ENCODE measurements around the gene LDHAL6A.

The LDHAL6A gene

GRCh38 chr11:18490319-18490718, 34.7 kb downstream of the LDHAL6A start:
- in situ Hi-C loops (cut with MboI; ENCODE audit: low sequenced_read_pairs) = no loop called here

- in situ Hi-C loops (cut with MboI; ENCODE audit: low sequenced_read_pairs) = no loop called here
These were observed 35.3 kb downstream of the LDHAL6A start for GRCh38 chr11:18490736-18491485.

- in situ Hi-C loops (cut with MboI; ENCODE audit: low sequenced_read_pairs) = no loop called here
These were observed 36.3 kb downstream of the LDHAL6A start for GRCh38 chr11:18491924-18492323.

- in situ Hi-C loops (cut with MboI; ENCODE audit: low sequenced_read_pairs) = no loop called here
These were observed 37.2 kb downstream of the LDHAL6A start for GRCh38 chr11:18492888-18493287.

- in situ Hi-C loops (cut with MboI; ENCODE audit: low sequenced_read_pairs) = no loop called here
These were observed 37.7 kb downstream of the LDHAL6A start for GRCh38 chr11:18493310-18493709.

- in situ Hi-C loops (cut with MboI; ENCODE audit: low sequenced_read_pairs) = no loop called here
These were observed 39.6 kb downstream of the LDHAL6A start for GRCh38 chr11:18495271-18495670.

GRCh38 chr11:18495703-18496102, 40.0 kb downstream of the LDHAL6A start:
- in situ Hi-C loops (cut with MboI; ENCODE audit: low sequenced_read_pairs) = no loop called here

- in situ Hi-C loops (cut with MboI; ENCODE audit: low sequenced_read_pairs) = no loop called here
These were observed 42.4 kb downstream of the LDHAL6A start for GRCh38 chr11:18498039-18498438.

- in situ Hi-C loops (cut with MboI; ENCODE audit: low sequenced_read_pairs) = no loop called here
These were observed 46.0 kb downstream of the LDHAL6A start for GRCh38 chr11:18501629-18502028.

- in situ Hi-C loops (cut with MboI; ENCODE audit: low sequenced_read_pairs) = no loop called here
These were observed 46.7 kb downstream of the LDHAL6A start for GRCh38 chr11:18502352-18502751.

- in situ Hi-C loops (cut with MboI; ENCODE audit: low sequenced_read_pairs) = no loop called here
These were observed 65.5 kb downstream of the LDHAL6A start for GRCh38 chr11:18521122-18521521.

GRCh38 chr11:18522388-18522787, 66.7 kb downstream of the LDHAL6A start:
- in situ Hi-C loops (cut with MboI; ENCODE audit: low sequenced_read_pairs) = no loop called here

GRCh38 chr11:18523084-18523483, 67.4 kb downstream of the LDHAL6A start:
- in situ Hi-C loops (cut with MboI; ENCODE audit: low sequenced_read_pairs) = no loop called here

- in situ Hi-C loops (cut with MboI; ENCODE audit: low sequenced_read_pairs) = no loop called here
These were observed 68.6 kb downstream of the LDHAL6A start for GRCh38 chr11:18524248-18524647.

- in situ Hi-C loops (cut with MboI; ENCODE audit: low sequenced_read_pairs) = no loop called here
These were observed 70.5 kb downstream of the LDHAL6A start for GRCh38 chr11:18526130-18526520.

GRCh38 chr11:18526521-18527296, 71.1 kb downstream of the LDHAL6A start, which contains the start of gene TSG101:
Gene TSG101 (minus strand): TSS chr11:18526942. CDS start chr11:18526816, 126 bp downstream.
- in situ Hi-C loops (cut with MboI; ENCODE audit: low sequenced_read_pairs) = no loop called here

- in situ Hi-C loops (cut with MboI; ENCODE audit: low sequenced_read_pairs) = no loop called here
These were observed 71.9 kb downstream of the LDHAL6A start for GRCh38 chr11:18527512-18527911.
